KMS-11 (cell line): ENCODE measurements around the gene ALS2.
A peak's percentile ranks its signal among the peaks of the same experiment; 100 is the strongest.

ENCODE experiments used
- H2AFZ ChIP-seq: fragments of 200-600 bp; sonication (generic); 2 replicates; pipeline ENCODE4 v1.6.1; 2016; ENCODE audit warnings: antibody characterized with exemption, mixed run types, low read depth
- H3K27ac ChIP-seq: fragments of 200-600 bp; sonication (generic); 2 replicates; pipeline ENCODE4 v1.6.1; 2016; ENCODE audit warnings: mild to moderate bottlenecking, mixed run types
- H3K27me3 ChIP-seq: fragments of 200-600 bp; sonication (generic); 2 replicates; pipeline ENCODE4 v1.6.1; 2017; ENCODE audit warnings: mild to moderate bottlenecking, low read depth, mixed run types, moderate library complexity; ENCODE audit not compliant: insufficient read depth
- H3K36me3 ChIP-seq: fragments of 200-600 bp; sonication (generic); 2 replicates; pipeline ENCODE4 v1.6.1; 2017; ENCODE audit warnings: mild to moderate bottlenecking, mixed run types; ENCODE audit not compliant: insufficient read depth
- H3K4me1 ChIP-seq: fragments of 200-600 bp; sonication (generic); 2 replicates; pipeline ENCODE4 v1.6.1; 2016; ENCODE audit warnings: mild to moderate bottlenecking, low read depth, mixed run types; ENCODE audit not compliant: poor library complexity, severe bottlenecking
- H3K4me2 ChIP-seq: fragments of 200-600 bp; sonication (generic); 2 replicates; pipeline ENCODE4 v1.7.0; 2016; ENCODE audit warnings: mild to moderate bottlenecking, mixed run types
- H3K4me3 ChIP-seq: fragments of 200-600 bp; sonication (generic); IDR thresholded peaks from 2 replicates; pipeline ENCODE4 v1.6.1; 2017; ENCODE audit warnings: low read depth, low read length, mixed read lengths; ENCODE audit not compliant: insufficient read depth
- H3K79me2 ChIP-seq: fragments of 200-600 bp; sonication (generic); 2 replicates; pipeline ENCODE4 v1.6.1; 2016; ENCODE audit warnings: low read depth, mixed run types; ENCODE audit not compliant: insufficient read depth
- H3K9ac ChIP-seq: fragments of 200-600 bp; sonication (generic); 2 replicates; pipeline ENCODE4 v1.6.1; 2016; ENCODE audit warnings: mild to moderate bottlenecking, mixed run types
- H4K20me1 ChIP-seq: fragments of 200-600 bp; sonication (generic); 2 replicates; pipeline ENCODE4 v1.6.1; 2016; ENCODE audit warnings: mild to moderate bottlenecking, mixed run types; ENCODE audit not compliant: insufficient read depth
- CTCF ChIP-seq: fragments of 200-600 bp; sonication (generic); conservative IDR thresholded peaks from 2 replicates; pipeline ENCODE4 v1.6.1; 2017; ENCODE audit warnings: low read depth, mild to moderate bottlenecking, antibody characterized with exemption, low read length, moderate library complexity, mixed read lengths

Gene ALS2

DNA sequence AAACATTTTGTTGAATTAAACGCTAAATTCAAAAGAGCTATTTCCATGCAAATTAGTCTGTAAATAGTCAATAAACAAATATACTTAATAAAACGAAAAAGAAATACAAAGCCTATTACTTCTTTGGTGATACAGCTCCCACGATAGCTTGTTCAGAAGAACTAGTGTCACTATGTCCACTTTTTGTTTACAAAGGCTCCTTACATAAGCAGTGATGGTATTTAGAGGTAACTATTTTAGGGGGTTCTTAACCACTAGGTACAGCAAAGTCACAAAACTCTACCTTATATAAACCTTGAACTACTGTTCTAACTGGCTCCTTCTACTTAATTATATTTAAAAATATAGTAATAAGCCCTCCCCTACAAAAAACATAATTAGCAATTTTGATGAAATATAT is 21.9 kb downstream of the ALS2 start:
- H3K79me2 ChIP-seq = no peaks in the 10 kb centered on the region; the same call in 1 of the 2 replicates
- H4K20me1 ChIP-seq = no peaks in the 10 kb centered on the region
- no peaks in the 10 kb centered on the region for H3K27me3 ChIP-seq
- H3K4me3 ChIP-seq = no peak overlapping the region
- TF ChIP-seq CTCF = no peak
- peak overlapping the region; percentile 96 for H3K4me2 ChIP-seq
- H2AFZ ChIP-seq = no peak overlapping the region
- H3K4me1 ChIP-seq = peaks cover 93% of the 10 kb centered on the region
- H3K9ac ChIP-seq = peak overlapping the region; percentile 46
- peak overlapping the region; percentile 92 for H3K27ac ChIP-seq
- H3K36me3 ChIP-seq = no peaks in the 10 kb centered on the region

DNA sequence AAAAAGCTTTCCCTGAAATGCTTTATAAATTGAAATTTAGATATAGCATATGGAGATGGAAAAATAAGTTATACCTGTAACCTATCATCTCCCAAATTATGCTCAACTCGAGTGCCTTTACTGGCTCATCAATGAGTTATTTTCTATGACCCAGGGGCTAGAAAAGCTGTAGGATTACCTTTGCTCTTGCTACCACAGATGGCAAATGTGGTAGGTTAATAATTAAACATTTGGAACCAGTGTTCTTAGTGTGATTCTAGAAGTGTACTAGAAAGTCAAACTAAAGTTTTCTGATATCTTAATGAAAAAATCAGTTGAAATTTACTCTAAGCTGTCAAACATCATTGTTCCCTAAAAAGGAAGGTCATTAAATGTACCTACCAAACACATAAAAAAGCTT is 22.5 kb downstream of the ALS2 start:
- peaks cover 93% of the 10 kb centered on the region for H3K4me1 ChIP-seq
- no peak overlapping the region for H3K4me3 ChIP-seq
- no peak overlapping the region for H3K9ac ChIP-seq
- H3K27ac ChIP-seq = peak overlapping the region; percentile 92
- no peak for TF ChIP-seq CTCF
- H2AFZ ChIP-seq = no peak overlapping the region
- H3K79me2 ChIP-seq = no peaks in the 10 kb centered on the region; the same call in 1 of the 2 replicates
- peak overlapping the region; percentile 96 for H3K4me2 ChIP-seq
- no peaks in the 10 kb centered on the region for H3K36me3 ChIP-seq
- no peaks in the 10 kb centered on the region for H4K20me1 ChIP-seq
- H3K27me3 ChIP-seq = no peaks in the 10 kb centered on the region

DNA sequence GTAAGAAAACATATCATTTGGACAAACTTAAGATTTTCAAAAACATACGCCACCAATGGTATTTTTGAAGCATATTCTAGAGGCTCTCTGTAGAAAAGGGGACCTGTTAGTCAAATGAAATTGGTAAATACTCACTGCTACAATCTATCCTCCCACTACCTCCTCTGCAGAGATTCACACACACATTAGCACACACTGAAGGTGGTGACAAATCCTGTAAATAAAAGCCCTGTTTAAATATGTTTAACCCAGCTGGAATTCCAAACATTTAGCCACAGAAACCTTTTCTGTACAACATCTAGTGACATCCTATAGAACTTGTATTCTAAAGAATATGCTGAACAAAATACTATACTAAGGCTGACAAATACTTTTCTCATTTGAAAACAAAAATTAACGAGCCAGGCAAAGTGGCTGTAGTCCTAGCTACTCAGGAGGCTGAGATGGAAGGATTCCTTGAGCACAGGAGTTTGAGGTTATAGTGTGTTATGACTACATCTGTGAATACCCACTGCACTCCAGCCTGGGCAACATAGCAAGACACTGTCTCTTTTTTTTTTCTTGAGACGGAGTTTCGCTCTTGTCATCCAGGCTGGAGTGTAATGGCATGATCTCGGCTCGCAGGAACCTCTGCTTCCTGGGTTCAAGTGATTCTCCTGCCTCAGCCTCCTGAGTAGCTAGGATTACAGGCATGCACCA is 25.9 kb downstream of the ALS2 start:
- H3K27me3 ChIP-seq = no peaks in the 10 kb centered on the region
- no peak for TF ChIP-seq CTCF
- no peaks in the 10 kb centered on the region for H3K36me3 ChIP-seq
- H3K4me2 ChIP-seq = no peak overlapping the region
- no peak overlapping the region for H3K4me3 ChIP-seq
- H2AFZ ChIP-seq = no peak overlapping the region
- H3K9ac ChIP-seq = no peak overlapping the region
- H4K20me1 ChIP-seq = no peaks in the 10 kb centered on the region
- H3K27ac ChIP-seq = peak overlapping the region; percentile 92; the same call in 1 of the 2 replicates
- H3K79me2 ChIP-seq = no peaks in the 10 kb centered on the region; the same call in 1 of the 2 replicates
- peaks cover 67% of the 10 kb centered on the region for H3K4me1 ChIP-seq

DNA sequence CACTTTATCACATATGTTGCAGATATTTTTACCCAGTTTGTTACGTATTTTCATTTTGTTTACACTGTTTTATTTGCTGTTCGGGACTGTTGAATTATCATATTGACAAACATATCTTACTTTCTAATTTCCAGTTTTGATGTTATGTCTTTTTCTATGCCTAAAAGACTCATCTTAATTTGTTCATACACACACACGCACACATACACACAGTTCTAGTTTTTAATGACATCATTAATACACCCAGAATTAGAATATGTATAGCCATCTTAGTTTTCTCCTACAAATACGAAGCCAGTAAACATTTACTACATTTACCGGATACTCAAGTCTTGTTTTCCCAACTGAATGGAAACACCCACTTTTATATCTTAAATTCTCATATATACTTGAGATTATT is 29.2 kb downstream of the ALS2 start:
- no peak overlapping the region for H3K4me2 ChIP-seq
- H3K27me3 ChIP-seq = no peaks in the 10 kb centered on the region
- no peaks in the 10 kb centered on the region for H3K36me3 ChIP-seq
- H2AFZ ChIP-seq = no peak overlapping the region
- no peak overlapping the region for H3K9ac ChIP-seq
- peaks cover 34% of the 10 kb centered on the region for H3K4me1 ChIP-seq
- H4K20me1 ChIP-seq = no peaks in the 10 kb centered on the region
- TF ChIP-seq CTCF = no peak
- H3K27ac ChIP-seq = no peak overlapping the region
- H3K79me2 ChIP-seq = no peaks in the 10 kb centered on the region
- no peak overlapping the region for H3K4me3 ChIP-seq
